Endothelial cell (in vitro differentiated cells): Measurements from ENCODE around the gene DCTN3. TPM values are rescaled to one million over a fixed set of nuclear protein-coding genes. Genes with fewer than 3 reads are reported as not detected.
A peak's percentile ranks its signal among the peaks of the same experiment; 100 is the strongest.

Source experiments
- DNase-seq: peaks from one replicate; pipeline ENCODE4 v3.0.0; 2021; ENCODE audit warnings: low spot score
- H3K27ac Mint-ChIP-seq: one replicate; pipeline ENCODE4 v1.8.0; 2021; ENCODE audit warnings: mixed read lengths, inconsistent platforms; ENCODE audit not compliant: unreplicated experiment
- H3K27me3 Mint-ChIP-seq: one replicate; pipeline ENCODE4 v1.8.0; 2021; ENCODE audit warnings: mild to moderate bottlenecking, moderate library complexity, mixed read lengths, inconsistent platforms; ENCODE audit not compliant: unreplicated experiment
- H3K36me3 Mint-ChIP-seq: one replicate; pipeline ENCODE4 v1.8.0; 2021; ENCODE audit warnings: mild to moderate bottlenecking, low read depth, mixed read lengths, inconsistent platforms; ENCODE audit not compliant: unreplicated experiment
- H3K4me1 Mint-ChIP-seq: one replicate; pipeline ENCODE4 v1.8.0; 2021; ENCODE audit warnings: mild to moderate bottlenecking, mixed read lengths, inconsistent platforms; ENCODE audit not compliant: unreplicated experiment
- H3K4me3 Mint-ChIP-seq: one replicate; pipeline ENCODE4 v1.8.0; 2021; ENCODE audit warnings: mild to moderate bottlenecking, mixed read lengths, inconsistent platforms; ENCODE audit not compliant: unreplicated experiment
- H3K9me3 Mint-ChIP-seq: one replicate; pipeline ENCODE4 v1.8.0; 2021; ENCODE audit warnings: mixed read lengths, inconsistent platforms; ENCODE audit not compliant: unreplicated experiment
- total RNA-seq: library from RNA; stranded (reverse); fragmentation: NEBNext Ultra II Directional; extraction: Animal tissue kit (Norgen Biotek cat#: 25700); gene quantifications from one replicate; pipeline ENCODE4 v1.2.1, GENCODE V29; 2021; ENCODE audit not compliant: unreplicated experiment
- TF ChIP-seq, protein P1 (sequence below): fragments of 200-600 bp; sonication (generic); IDR thresholded peaks from one replicate; pipeline ENCODE4 v1.5.0; 2021; ENCODE audit warnings: antibody characterized with exemption; ENCODE audit not compliant: unreplicated experiment

Gene DCTN3
- total RNA-seq, 1 donor from 2014 or later: 81.5 TPM

DNA sequence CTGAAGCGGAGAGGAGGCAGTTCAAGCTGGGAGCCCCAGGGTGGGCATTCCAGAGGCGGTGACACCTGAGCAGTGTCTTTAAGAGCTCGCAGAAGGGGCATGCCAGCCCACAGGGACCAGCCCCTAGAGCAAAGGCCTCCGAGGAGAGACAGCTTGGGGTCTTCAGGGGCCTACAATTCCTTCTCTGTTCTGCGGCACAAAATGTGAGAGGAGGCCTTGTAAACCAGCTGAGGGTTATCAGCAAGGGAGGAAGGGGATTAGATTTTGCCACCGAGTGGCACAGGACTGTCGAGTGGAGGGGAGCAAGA, 17.8 kb upstream of the DCTN3 start:
- H3K27ac Mint-ChIP-seq: no peak overlapping the region

DNA sequence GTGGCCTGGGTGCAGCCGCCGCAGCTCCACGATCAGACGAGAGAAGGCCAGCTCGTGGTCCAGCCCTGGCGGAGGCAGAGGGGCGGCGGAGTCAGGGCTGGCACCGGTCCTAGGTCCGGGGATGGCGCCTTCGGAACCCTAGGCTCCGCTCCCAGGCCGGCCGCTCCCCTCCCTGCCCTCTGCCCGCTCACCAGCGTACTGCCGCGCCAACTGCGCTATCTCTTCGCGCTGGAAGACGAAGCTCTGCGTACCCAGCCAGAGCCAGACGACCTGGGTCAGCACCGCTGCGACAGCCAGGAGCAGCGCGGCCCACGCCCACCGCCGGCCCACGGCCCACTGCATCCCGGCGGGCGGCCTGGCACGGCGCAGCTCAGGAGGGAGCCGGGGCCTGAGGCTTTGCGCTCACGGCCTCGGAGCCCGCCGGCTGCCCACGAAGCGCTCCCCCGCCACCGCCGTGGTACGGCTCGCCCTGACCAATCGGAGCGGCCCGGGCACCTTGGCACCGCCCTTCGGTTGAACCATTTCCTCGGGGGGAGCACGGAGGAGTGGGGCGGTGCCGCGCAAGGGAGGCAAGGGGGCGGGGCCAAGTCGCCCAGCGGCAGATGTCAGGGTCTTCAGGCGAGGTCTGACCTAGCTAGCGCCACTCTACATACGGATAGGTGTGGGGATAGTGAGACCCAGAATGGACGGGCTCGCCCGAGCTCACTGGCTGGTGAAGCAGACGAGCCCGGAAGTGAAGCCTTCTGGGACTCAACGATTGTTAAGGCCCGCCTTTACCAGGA, 17.3 kb upstream of the DCTN3 start, which contains the start of gene SIGMAR1:
TSS of gene SIGMAR1 (minus strand) at position 432 of the 782 bp plus-strand sequence. CDS start at position 342, 90 bp downstream.
- Mint-ChIP-seq H3K27ac (no peak within 1 kb of the TSS), H3K36me3 (peaks cover 6% of the 10 kb centered on the region), H3K9me3 (no peaks in the 10 kb centered on the region), H3K4me3 (peak within 1 kb of the TSS; percentile 85), H3K4me1 (peaks cover 11% of the 10 kb centered on the region), H3K27me3 (peaks cover 9% of the 10 kb centered on the region)
- TF ChIP-seq, protein P1, sequence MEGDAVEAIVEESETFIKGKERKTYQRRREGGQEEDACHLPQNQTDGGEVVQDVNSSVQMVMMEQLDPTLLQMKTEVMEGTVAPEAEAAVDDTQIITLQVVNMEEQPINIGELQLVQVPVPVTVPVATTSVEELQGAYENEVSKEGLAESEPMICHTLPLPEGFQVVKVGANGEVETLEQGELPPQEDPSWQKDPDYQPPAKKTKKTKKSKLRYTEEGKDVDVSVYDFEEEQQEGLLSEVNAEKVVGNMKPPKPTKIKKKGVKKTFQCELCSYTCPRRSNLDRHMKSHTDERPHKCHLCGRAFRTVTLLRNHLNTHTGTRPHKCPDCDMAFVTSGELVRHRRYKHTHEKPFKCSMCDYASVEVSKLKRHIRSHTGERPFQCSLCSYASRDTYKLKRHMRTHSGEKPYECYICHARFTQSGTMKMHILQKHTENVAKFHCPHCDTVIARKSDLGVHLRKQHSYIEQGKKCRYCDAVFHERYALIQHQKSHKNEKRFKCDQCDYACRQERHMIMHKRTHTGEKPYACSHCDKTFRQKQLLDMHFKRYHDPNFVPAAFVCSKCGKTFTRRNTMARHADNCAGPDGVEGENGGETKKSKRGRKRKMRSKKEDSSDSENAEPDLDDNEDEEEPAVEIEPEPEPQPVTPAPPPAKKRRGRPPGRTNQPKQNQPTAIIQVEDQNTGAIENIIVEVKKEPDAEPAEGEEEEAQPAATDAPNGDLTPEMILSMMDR: no peak
- DNase-seq: peak; percentile 89

More for the DNA sequence above, 17.8 kb upstream of the DCTN3 start:
- no peaks in the 10 kb centered on the region for H3K9me3 Mint-ChIP-seq
- peaks cover 6% of the 10 kb centered on the region for H3K36me3 Mint-ChIP-seq
- H3K4me1 Mint-ChIP-seq: peaks cover 11% of the 10 kb centered on the region
- H3K4me3 Mint-ChIP-seq: peak overlapping the region; percentile 31
- peaks cover 7% of the 10 kb centered on the region for H3K27me3 Mint-ChIP-seq
- DNase-seq: no peak
- TF ChIP-seq, protein P1: no peak

DNA sequence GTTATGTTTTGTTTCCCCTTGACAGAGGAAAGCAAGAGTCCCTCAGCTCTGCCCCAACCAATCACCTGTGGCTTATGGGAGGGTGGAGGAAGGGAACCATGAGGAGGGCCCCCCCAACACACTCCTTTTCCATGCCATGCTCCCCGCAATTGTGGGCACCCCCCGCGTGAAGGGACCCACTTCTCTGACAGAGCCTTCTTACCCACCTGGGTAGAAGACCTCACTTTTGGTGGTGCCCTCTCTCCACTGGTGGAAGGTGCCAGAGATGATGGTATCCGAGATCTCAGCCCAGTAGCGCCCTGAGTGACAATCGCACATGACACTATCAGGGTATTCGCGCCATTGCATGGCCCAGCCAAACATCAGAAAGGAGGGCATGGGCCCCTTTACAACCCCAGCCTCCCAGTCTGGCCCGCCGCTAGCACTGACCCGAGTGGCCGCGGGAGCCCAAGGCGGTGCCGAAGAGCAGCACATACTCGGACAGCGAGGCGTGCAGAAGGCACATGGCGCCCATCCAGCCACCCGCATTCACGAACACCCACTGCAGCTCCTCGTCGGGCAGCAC, 16.6 kb upstream of the DCTN3 start:
- Mint-ChIP-seq H3K27me3 (peaks cover 9% of the 10 kb centered on the region), H3K9me3 (no peaks in the 10 kb centered on the region), H3K4me3 (peak overlapping the region; percentile 85), H3K4me1 (peaks cover 11% of the 10 kb centered on the region), H3K27ac (no peak overlapping the region), H3K36me3 (peaks cover 6% of the 10 kb centered on the region)
- TF ChIP-seq, protein P1: no peak
- DNase-seq: no peak

DNA sequence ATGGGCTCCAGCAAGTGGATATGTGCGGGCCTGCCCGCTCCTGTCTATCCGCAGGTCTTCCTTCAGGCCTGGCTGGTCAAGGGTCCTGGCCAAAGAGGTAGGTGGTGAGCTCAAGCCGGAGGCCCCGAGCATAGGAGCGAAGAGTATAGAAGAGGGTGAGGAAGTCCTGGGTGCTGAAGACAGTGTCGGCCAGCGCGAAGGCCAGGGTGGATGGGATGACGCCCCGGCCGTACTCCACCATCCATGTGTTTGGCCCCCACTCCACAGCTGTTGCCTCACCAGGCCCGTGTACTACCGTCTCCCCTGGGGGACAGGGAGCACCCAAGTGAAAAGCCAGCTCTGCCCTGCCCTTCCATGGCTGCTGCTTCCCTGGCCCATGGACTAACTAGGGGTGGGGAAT, 15.3 kb upstream of the DCTN3 start:
- Mint-ChIP-seq H3K36me3 (peaks cover 6% of the 10 kb centered on the region), H3K27me3 (peaks cover 15% of the 10 kb centered on the region), H3K27ac (no peak overlapping the region), H3K4me1 (peaks cover 11% of the 10 kb centered on the region), H3K9me3 (no peaks in the 10 kb centered on the region), H3K4me3 (no peak overlapping the region)
- TF ChIP-seq, protein P1: no peak
- no peak for DNase-seq
